ENCODE results near the gene DCTN4.
A peak's percentile ranks its signal among the peaks of the same experiment; 100 is the strongest.
"Not testable (repeated sequence)": the region's sequence is repeated elsewhere in the genome, so short reads cannot be mapped to it uniquely, and the experiment has no call there.

The DCTN4 gene

DNA sequence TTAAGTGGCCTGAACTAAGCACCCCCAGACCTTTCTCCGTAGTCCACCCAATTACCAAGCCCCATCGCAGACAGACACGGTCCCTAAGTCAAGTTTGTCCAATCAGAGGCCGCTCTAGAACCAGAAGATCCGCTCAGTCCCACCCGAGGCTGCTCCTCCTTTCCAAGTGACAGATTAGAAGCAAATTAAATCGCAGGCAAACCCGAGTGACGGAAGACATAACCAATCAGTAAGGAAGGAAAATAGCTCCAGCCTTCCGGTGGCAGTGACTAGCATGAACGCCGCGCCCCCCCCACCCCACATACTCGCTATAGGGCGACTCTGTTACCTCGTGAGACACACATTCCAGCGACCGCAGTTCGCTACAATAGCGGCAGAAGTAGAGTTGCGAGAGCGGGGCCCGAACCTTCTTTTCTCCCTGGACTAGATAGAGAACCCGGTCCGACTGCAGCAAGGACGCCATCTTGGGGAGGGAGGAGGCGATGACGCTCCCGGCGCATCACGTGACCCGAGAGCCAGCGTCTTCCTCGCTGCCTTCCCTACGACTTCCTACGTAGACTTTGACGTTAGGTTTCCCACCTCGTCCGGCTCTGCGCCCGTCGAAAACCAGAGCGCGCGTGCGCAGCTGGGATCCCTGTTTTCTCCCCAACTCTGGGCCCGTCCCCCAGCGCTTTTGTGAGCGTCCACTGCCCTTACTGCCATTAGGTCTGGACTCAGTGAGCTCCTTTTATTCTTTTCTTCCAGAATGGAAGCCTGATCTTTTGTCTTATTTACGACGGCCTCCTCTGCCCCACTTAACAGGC, at the start of gene DCTN4:
TSS of gene DCTN4 (minus strand) at position 487 of the 803 bp plus-strand sequence. CDS start at position 463, 24 bp downstream.
- peak; percentile 94 for DNase-seq

DNA sequence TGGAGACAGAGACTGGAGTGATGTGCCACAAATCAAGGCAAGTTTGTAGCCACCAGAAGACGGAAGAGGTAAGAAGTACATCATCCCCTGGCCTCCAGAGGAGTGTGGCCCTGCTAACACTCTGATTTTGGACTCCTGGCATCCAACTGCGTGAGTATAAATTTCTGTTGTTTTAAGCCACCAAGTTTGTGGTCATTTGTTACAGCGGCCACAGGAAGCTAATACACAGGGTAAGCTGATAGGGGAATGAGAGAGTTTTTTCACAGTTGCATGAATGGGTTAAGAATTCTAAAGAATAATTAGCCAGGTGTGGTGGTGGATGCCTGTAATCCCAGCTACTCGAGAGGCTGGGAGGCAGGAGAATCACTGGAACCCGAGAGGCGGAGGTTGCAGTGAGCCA, 45.6 kb upstream of the DCTN4 start:
- no peak for DNase-seq

DNA sequence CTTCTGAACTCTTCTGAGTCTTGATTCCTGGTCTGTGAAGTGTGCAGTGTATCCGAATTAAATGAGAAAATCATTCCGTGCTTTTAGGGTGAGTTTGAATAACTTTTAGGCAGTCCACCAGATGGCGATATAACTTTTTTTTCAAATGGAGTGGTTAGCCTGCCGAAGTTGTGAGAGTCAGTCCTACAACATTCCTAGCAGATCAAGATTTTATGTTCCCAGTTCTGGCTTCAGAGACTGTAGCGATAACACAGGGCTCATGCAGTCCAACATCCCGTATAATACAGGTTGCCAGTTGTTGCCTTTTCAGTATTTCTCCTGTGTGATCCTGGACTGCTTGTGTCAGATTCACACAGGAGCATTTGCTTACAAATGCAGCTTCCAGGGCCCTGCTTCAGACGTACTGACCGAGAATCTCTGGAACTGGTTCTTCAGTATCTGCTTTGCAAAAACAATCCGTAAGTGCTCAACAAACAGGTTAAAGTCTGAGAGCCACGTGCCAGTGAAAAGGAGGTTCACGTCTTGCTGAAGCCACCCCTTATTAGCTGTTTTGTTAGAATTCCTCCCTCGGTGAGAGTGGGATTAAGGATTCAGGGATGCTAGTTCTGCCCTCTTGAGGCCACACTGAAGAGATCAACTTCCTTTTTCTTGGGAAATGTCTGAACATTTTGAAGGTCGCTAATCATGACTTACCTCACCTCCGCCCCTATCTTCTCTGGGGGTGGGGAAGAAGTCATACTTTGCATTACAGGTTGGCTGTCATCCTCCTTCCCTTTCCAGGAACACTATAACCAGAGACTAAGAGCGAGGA, 42.5 kb upstream of the DCTN4 start:
- DNase-seq = no peak

DNA sequence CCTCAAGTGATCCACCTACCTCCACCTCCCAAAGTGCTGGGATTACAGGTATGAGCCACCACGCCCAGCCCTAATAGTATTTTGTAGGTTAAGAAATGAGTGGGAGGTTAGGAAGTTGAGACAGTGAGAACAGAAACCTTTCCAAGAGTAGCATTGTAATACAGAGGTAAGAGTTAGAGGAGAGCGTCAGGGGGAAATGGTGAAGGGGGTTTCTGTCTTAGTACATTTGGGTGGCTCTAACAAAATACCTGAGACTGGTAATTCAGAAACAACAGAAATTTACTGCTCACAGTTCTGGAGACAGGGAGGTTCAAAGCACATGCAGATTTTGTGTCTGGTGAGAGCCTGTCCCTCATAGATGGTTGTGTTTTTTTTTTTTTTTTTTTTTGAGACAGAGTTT, 38.6 kb upstream of the DCTN4 start:
- no peak for DNase-seq

DNA sequence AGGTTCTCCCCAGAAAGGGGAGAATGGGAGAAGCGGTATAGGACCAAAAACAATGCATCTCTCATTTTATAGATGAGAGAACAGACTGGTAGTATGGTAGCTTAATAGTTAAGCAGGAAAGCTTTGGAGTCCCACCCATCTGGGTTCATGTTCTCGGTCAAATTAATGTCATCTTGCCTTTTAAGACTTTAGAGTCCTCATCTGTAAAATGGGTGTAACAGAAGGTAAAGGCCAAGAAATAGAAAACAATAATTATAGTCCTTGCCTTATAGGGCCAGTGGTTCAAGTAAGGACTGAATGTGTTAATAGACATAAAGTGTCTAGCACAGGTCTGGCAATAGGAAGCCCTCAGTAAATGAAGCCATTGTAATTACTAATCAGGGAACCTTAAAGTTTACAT, 36.1 kb upstream of the DCTN4 start:
- DNase-seq = no peak

DNA sequence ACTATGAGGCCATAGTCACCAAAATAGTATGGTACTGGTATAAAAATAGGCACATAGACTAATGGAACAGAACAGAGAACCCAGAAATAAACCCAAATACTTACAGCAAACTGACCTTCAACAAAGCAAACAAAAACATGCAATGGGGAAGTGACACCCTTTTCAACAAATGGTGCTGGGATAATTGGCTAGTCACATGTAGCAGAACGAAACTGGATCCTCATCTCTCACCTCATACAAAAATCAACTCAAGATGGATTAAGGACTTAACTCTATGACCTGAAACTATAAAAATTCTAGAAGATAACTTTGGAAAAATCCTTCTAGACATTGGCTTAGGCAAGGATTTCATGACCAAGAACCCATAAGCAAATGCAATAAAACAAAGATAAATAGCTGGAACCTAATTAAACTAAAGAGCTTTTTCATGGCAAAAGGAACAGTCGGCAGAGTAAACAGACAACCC, 34.6 kb upstream of the DCTN4 start:
- DNase-seq = not testable (repeated sequence)

DNA sequence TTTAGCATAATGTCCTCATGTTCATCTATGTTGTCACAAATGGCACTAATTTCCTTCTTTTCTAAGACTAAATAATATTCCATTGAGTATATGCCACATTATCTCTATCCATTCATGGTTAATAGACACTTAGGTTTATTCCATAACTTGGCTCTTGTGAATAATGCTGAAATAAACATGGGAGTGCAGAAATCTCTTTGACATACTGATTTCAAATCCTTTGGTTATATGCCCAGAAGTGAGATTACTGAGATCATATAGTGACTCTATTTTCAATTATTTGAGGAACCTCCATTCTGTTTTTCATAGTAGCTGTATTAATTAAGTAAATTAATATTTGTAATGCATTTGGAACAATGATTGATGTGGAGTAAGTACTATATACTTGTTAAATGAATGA, 32.7 kb upstream of the DCTN4 start:
- DNase-seq = no peak

DNA sequence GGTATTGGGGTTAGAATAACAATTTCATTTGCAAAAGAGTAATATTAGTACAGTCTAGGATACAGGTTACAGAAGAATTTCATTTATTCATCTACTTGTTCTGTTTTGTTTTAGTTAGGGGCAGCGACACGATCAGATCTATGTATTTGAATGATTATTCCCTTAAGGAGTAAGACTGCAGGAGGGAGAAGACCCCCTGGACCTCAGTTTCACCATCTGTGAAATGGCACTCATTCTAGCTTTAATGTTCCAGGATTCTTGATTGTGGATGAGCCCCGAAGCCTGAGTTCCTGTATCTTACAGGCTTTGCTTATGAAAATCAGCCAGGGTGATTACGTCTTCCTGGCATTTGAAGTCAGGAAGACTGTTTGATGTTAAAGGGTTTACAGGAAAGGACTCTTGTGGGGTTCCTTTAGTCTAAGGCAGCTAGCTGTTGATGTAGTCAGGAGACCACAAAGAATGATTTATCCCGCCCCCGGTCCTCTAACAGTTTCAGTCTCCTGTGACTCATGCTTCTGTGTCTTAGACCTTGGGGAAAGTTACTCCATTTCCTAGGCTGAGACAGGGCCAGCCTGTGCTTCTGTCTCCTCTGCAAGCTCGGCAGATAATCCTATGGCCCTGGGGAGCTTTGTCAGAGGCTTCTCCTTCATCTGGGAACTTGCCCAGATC, 31.3 kb upstream of the DCTN4 start:
- DNase-seq = peak; percentile 60

DNA sequence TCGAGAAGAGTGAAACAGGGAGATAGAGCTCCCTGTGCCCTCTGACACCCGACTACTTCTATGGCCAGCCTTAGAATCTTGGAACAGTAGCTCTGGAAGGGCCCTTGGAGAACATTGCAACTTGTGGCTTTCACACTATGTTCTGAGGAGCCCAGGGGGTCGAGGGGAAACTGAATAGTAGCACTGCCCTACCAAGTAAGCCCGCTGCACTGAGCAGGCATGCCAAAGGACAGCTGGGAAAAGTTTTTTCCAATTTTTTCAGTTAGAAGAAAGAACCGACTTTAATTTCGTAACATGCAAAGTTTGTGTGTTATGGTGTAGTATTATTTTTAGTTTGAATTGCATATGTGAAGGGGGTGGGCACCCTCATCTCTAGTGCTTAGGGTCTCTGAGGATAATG, 30.6 kb upstream of the DCTN4 start:
- no peak for DNase-seq

DNA sequence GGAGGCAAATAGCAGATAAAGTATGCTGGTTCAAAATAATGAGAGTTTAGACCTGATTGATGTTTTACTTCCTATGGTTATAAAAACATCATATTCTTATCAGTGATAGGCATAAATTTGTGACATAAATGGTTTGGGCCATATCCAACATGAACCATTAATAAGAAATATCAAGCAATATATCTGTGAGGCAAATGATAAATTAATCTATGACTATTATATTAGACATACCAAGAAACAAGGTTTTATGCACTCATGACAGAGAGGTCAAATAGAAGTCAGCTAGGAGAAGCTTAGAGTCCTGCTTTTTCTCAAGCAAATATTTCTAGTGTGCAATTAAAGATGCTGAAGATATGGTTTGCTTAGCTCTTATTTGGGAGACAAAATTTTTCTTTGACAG, 30.2 kb upstream of the DCTN4 start:
- no peak for DNase-seq

DNA sequence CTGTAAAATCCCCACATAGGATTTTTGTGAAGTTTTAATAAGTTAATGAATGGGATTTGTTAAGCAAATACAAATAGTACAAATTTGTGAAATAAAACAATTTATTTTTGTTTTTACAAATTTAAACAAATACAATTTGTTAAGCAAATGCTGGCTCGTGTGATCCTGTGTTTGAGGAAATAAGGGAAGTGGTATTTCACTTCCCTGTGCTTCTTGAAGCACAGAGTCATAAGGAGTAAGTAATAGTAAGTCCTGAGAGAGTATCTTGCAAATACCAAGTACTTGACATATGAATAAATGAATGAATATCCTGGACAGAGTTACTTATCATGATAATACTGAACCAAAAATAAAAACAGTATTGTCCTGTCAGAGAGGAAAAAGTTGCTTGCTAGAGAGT, 28.8 kb upstream of the DCTN4 start:
- no peak for DNase-seq

DNA sequence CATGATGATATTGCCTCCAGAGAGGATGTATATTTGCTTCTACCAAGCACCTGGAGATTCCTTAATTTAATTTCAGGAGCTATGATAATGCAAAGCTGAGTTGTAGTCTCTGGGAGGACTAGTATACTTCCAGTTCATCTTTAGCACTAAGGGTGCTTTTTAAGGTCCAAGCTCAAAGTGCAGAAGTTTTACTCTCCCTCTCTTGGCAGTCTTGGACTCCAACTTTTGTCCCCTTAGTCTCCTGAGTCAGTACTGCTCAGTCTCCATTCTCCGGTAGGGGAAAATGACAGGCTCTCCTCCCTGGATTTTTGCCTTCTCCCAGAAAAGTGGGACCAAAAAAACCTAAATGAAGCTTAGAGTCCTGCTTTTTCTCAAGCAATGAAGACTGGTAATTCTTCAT, 28.1 kb upstream of the DCTN4 start:
- DNase-seq = no peak

DNA sequence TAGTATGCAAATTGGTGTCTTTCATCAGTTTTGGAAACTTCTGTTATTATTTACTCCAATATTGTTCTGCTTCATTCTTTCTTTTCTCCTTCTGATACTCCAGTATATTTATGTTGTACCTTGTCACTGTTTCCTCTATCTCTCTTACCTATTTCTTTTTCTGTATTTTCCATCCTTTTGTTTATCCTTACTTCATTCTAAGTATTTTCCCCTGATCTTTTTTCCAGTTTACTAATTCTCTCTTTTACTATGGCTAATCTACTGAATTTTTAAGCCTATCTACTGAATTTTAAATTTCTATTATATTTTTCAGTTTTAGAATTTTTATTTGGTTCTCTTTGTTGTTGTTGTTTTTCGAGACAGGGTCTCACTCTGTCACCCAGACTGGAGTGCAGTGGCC, 27.1 kb upstream of the DCTN4 start:
- no peak for DNase-seq

DNA sequence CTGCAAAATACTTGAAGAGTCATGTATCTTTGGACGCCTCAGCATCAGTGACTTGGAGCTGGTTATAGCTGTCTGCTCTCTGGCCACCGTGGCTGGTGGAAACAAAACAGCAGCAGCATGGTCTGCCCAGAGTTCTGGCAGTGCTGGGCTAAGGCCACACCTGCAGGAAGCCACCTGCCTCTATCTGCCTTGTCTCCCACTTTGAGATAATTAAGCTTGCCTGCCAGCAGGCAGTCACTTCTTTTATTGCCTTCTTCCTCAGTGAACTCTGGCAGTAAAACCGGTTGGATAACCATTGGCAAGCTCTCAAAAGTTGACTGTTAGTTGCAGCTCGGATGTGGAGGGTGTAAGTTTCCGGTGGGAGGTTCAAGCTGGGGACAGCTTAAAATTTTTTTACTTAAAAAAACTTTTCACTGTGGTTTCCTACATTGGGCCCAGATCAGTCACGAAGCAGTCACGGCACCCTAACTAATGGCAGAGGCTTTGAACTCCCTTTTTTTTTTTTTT, 24.7 kb upstream of the DCTN4 start:
- DNase-seq = peak; percentile 66

DNA sequence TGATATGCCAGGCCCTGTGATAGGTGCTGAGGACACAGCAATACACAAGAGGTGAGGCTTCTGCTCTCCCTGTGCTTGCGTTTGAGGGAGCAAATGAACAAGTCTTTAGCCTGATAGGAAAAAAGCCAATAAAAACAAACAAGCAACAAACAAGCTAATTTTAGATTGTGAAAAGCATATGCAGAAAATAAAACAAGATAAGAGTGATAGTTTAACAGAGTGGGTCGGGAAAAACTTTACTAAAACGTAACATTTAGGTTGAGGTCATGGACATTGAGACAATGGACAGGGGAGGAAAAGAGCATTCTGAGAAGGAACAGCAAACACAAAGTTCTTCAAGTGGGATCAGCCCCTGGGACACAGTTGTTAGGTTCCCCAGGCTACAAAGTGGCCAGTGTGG, 24.0 kb upstream of the DCTN4 start:
- no peak for DNase-seq

DNA sequence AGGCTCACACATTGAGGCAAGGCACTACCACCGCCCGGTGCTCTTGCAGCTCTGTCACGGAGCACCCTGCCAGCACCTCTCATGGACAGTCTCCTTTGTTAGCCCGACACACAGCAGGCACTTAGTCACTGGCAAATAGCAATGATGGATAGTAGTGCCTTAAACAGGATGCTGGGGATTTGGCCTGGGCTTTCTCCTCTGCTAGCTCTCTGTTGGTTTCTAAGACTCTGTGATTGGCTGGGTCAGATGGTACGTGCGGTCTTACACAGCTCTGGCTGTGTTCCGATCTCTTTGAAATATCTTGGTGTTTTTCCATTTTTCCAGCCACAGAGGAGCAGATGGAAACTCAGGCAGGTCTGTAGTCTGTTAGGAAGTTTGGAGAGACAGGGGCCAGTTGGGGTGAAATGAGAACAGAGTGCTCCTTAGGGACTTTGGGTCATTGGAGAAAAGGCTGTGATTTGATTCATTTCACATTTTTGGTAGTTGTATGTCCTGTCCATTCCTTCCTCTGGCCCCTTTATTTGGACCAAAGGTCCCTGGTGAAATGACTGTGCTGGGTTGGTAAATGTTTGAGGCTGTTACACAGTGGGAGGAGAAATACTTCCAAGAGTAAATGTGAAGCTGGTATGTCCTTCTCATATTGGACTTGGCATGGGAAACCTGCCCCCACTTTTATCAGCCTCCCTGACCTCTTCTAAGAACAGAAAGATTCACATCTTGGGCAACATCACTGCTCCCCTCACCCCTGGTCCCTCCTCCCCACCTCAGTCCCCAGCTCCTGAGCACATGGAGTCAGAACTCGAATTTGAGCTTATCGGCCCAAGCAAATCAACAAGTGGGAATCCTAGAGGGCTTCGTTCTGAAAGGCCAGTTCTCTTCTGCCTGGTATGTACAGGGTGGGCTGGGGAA, 23.1 kb upstream of the DCTN4 start:
- no peak for DNase-seq

DNA sequence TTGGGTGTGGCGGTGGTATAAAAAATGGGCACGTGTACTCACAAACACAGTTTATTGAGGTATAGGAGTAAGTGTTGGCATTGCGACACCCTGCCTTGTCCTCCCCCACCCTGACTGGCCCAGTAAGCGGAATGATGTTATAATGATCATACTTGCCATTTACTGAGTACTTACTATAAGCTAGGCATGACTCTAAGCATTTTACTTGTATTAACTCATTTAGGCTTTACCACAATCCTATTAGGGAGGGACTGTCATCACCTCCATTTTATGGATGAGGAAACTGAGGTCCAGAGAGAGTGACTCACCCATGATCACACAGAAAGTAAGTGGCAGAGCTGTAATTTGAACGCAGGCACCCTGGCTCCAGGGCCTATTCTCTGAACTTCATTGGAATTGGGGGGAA, 22.0 kb upstream of the DCTN4 start:
- DNase-seq = no peak

DNA sequence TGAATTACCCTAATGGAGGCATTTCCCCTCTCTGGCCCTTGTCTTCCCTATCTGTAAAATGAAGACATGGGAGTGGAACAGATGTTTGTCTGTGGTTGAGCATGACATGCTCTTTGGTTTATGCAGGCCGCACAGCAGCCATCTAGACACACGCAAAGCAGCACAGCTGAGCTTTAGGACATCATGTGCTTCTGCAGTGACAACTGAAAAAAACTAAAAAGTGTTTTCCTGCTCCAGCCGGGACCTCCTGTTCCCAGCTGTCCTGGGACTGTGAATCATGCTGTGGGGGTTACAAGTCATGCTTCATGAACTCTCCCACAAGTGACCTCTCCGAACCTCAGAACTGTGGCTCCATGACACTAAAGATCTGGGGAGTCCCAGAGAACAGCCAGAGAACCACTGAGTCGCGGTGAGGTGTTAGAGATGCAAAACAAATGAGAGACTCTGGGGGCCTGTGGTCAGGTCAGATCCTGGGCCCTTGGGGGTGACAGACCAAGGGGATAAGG, 21.4 kb upstream of the DCTN4 start:
- DNase-seq = peak; percentile 24

DNA sequence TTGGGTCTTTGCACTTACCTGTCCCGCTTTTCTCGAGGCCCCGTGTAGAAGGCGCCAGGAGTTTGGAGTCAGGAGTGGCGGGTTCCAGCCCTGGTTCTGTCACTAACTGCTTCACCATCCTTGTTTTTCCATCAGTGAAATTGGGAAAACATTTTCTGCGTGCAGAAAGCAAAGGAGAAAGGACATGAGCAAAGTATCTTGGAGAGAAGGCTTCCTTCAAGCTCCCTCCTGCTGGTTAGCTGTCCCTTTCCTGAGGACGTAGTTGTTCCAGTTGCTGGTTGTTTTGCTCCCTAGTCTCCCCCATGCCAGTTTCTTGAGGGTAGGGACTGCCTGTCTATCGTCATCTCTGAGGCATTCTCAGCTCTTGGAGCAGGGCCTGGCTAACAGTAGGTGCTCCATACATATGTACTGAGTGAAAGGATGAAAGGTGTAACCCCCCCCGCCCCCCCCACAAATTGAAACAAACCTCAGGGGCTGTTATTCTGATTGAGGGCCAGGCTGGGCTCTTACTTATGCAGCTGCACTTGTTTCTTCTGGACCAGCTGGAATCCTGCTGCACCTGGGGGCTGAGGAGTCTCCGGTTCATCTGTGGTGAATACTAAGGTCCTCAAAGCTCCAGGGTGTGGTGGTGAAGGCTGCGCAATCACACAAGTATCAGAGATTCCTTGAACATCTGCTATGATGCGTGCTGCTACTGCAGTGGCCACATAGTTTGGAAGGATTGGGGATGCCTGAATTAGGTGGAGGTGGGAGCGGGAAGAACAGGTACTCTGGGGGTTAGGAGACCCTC, 20.8 kb upstream of the DCTN4 start:
- no peak for DNase-seq

DNA sequence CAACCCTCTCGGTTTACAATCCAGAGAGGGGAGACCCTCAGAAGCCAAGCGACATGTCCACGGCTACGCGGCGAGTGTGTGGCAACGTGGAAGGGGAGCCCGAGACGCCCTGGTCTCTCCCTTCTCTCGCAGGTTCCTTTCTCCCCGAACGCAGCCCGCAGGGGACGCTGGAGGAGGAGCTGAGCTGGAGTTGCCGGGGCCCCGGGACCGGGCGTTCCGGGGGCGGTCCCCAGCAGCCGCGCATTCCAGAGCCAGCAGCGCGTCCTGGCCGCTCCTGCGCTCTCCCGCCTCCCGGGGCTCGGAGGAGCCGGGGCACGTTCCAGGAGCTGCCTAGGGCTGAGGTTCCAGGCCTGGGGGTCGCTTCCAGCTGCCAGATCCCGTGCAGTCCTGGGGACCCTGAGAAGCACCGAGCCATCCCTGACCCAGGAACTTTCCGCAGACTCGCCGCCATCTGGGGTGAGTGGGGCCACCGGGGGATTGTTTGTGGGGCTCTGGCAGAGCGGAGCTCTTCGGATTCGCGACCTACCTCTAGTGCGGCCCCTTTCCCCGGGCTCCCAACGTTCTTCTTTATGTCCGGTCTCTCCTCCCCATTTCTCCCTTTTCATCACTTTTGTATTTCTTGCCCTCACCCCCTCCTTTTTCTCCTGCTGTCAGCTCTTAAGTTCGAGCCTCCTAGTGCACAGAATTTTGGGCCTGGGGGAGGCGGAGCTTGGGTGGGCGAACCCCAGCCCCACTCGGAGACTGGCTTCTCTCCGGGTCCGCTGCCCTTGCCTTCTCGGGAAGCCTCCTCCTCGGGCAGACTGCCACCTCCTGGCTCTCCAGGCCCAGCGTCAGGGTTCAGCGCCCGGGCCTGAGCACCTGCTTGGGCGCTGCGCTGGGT, 19.9 kb upstream of the DCTN4 start, which contains the start of gene SMIM3:
TSS of gene SMIM3 (plus strand) at position 241 of the 880 bp plus-strand sequence. CDS start 16,684 bp downstream, outside the sequence.
- DNase-seq = peak; percentile 74

Data from CD4-positive, alpha-beta T cell treated with Interleukin-15 for 1 hour (primary cell).